GM23338 (cell line): ENCODE data around the gene NRGN. TPM values are rescaled to one million over a fixed set of nuclear protein-coding genes. Genes with fewer than 3 reads are reported as not detected.

Experiments used
- ATAC-seq: fragments of 200-7000 bp; cut with Tn5 transposase; 3 replicates; pipeline ENCODE4 v1.9.1; 2020
- DNase-seq: peaks from one replicate; pipeline ENCODE4 v3.0.0-alpha.2; 2015; ENCODE audit warnings: low spot score
- H2AFZ ChIP-seq: fragments of 200-600 bp; sonication (generic); 2 replicates; pipeline ENCODE4 v1.8.0; 2016; ENCODE audit warnings: antibody characterized with exemption, mild to moderate bottlenecking, moderate library complexity
- H3F3A ChIP-seq: fragments of 200-600 bp; sonication (generic); replicated peaks from 2 replicates; pipeline ENCODE4 v1.8.0; 2017; ENCODE audit warnings: antibody characterized with exemption, mixed run types, low read depth
- H3K27ac ChIP-seq: fragments of 200-600 bp; sonication (generic); 2 replicates; pipeline ENCODE4 v1.6.1; 2016; ENCODE audit warnings: low read depth
- H3K27me3 ChIP-seq: fragments of 200-600 bp; sonication (generic); 2 replicates; pipeline ENCODE4 v1.8.0; 2016; ENCODE audit warnings: mild to moderate bottlenecking, mixed run types, moderate library complexity; ENCODE audit not compliant: insufficient read depth
- H3K36me3 ChIP-seq: fragments of 200-600 bp; sonication (generic); 2 replicates; pipeline ENCODE4 v1.8.0; 2016; ENCODE audit warnings: mild to moderate bottlenecking; ENCODE audit not compliant: insufficient read depth
- H3K4me1 ChIP-seq: fragments of 200-600 bp; sonication (generic); 2 replicates; pipeline ENCODE4 v1.8.0; 2016; ENCODE audit warnings: mild to moderate bottlenecking, moderate library complexity; ENCODE audit not compliant: insufficient read depth
- H3K4me2 ChIP-seq: fragments of 200-600 bp; sonication (generic); 2 replicates; pipeline ENCODE4 v1.7.1; 2017; ENCODE audit warnings: mixed run types
- H3K4me3 ChIP-seq: fragments of 200-600 bp; sonication (generic); 2 replicates; pipeline ENCODE4 v1.6.1; 2016; ENCODE audit warnings: mixed run types
- H3K79me2 ChIP-seq: fragments of 200-600 bp; sonication (generic); replicated peaks from 2 replicates; pipeline ENCODE4 v1.8.0; 2017; ENCODE audit warnings: mild to moderate bottlenecking; ENCODE audit not compliant: insufficient read depth
- H3K9me2 ChIP-seq: fragments of 200-600 bp; sonication (generic); 2 replicates; pipeline ENCODE4 v1.8.0; 2017; ENCODE audit not compliant: insufficient read depth
- H4K20me1 ChIP-seq: fragments of 200-600 bp; sonication (generic); replicated peaks from 2 replicates; pipeline ENCODE4 v1.8.0; 2017; ENCODE audit warnings: mild to moderate bottlenecking; ENCODE audit not compliant: insufficient read depth
- H3K27ac Mint-ChIP-seq: 2 replicates; pipeline ENCODE4 v1.8.0; 2020; ENCODE audit warnings: inconsistent platforms, mild to moderate bottlenecking, moderate library complexity, mixed read lengths
- H3K27me3 Mint-ChIP-seq: 3 replicates; pipeline ENCODE4 v1.8.0; 2022; ENCODE audit warnings: low read depth, mild to moderate bottlenecking, moderate library complexity, mixed read lengths, inconsistent platforms; ENCODE audit not compliant: insufficient read depth, poor library complexity
- H3K36me3 Mint-ChIP-seq: 3 replicates; pipeline ENCODE4 v1.8.0; 2021; ENCODE audit warnings: low read depth, mild to moderate bottlenecking, inconsistent platforms, moderate library complexity, mixed read lengths
- H3K4me1 Mint-ChIP-seq: 3 replicates; pipeline ENCODE4 v1.8.0; 2020; ENCODE audit warnings: mild to moderate bottlenecking, inconsistent platforms, mixed read lengths
- H3K4me3 Mint-ChIP-seq: 3 replicates; pipeline ENCODE4 v1.8.0; 2021; ENCODE audit warnings: moderate library complexity, mild to moderate bottlenecking, inconsistent platforms, mixed read lengths
- H3K9me3 Mint-ChIP-seq: 3 replicates; pipeline ENCODE4 v1.8.0; 2020; ENCODE audit warnings: moderate library complexity, mild to moderate bottlenecking, inconsistent platforms, mixed read lengths
- EZH2 ChIP-seq: fragments of 200-600 bp; sonication (generic); IDR thresholded peaks from one replicate; pipeline ENCODE4 v1.8.0; 2017; ENCODE audit warnings: antibody characterized with exemption, mild to moderate bottlenecking, low read depth; ENCODE audit not compliant: unreplicated experiment
- EZH2phosphoT487 ChIP-seq: fragments of 200-600 bp; sonication (generic); IDR thresholded peaks from one replicate; pipeline ENCODE4 v1.8.1; 2018; ENCODE audit warnings: antibody characterized with exemption; ENCODE audit not compliant: unreplicated experiment
- JUNB ChIP-seq: IDR thresholded peaks from one replicate; pipeline ENCODE4 v1.6.1; 2016; ENCODE audit warnings: antibody characterized with exemption; ENCODE audit not compliant: unreplicated experiment
- NANOG ChIP-seq: IDR thresholded peaks from 2 replicates; pipeline ENCODE4 v1.6.1; 2016; ENCODE audit warnings: antibody characterized with exemption, borderline replicate concordance
- STAT1 ChIP-seq: IDR thresholded peaks from one replicate; pipeline ENCODE4 v1.6.1; 2016; ENCODE audit warnings: antibody characterized with exemption; ENCODE audit not compliant: unreplicated experiment
- ZNF114 ChIP-seq: fragments of 250-450 bp; sonication (Bioruptor Pico); IDR thresholded peaks from 2 replicates; pipeline ENCODE4 v1.5.0; 2020; ENCODE audit warnings: mild to moderate bottlenecking, moderate library complexity
- polyA plus RNA-seq: library from polyadenylated mRNA; unstranded; fragments of >200 nt; fragmentation: Nextera tagmentation; extraction: Ambion mirVana; gene quantifications from 2 replicates; pipeline ENCODE4 v1.2.1, GENCODE V29; 2016
- total RNA-seq: library from RNA; depleted of rRNA; stranded (reverse); fragments of >200 nt; shearing (Covaris generic); gene quantifications from 2 replicates; pipeline ENCODE4 v1.2.3, GENCODE V29; 2014
- TF ChIP-seq, protein P1 (sequence below), 2 experiments: fragments of 200-600 bp in 1 of 2; sonication (generic) in 1 of 2; conservative IDR thresholded peaks; 2 replicates each; pipeline versions ENCODE4 v1.5.1 to v1.6.1; 2016 to 2017; ENCODE audit warnings: antibody characterized with exemption in 2 of 2, low read depth in 2 of 2, mild to moderate bottlenecking in 2 of 2, moderate library complexity in 1 of 2
- TF ChIP-seq, protein P2 (sequence below): fragments of 250-450 bp; sonication (Bioruptor Pico); IDR thresholded peaks from 2 replicates; pipeline ENCODE4 v1.5.0; 2020; ENCODE audit warnings: mild to moderate bottlenecking, moderate library complexity

NRGN gene
- total and polyA plus RNA-seq, 2 experiments from 2014 or later = 0.24 to 0.61 TPM

DNA sequence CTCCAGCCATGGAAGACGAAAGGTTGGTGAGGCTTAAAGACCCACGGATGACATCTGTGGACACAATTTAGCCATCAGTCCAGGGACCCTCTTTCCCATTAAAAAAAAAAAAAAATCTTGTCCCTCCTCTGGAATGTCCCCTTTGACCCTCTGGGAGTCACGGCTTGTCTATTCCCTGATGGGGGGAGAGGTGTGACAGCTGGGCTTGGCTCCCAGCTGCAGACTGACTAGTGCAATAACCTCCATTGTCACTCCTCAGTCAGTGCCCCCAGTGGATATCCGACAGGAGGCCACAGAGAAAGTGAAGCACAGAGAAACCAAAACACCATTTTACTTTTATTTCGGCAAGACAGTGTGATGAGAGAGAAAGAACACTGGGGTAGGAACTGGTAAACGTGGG is 15.0 kb downstream of the NRGN start:
- no peak for ATAC-seq
- Mint-ChIP-seq H3K9me3 (no peaks in the 10 kb centered on the region; the same call in 1 of the 3 replicates), H3K27me3 (peaks cover 98% of the 10 kb centered on the region), H3K27ac (no peak overlapping the region), H3K36me3 (no peaks in the 10 kb centered on the region), H3K4me3 (no peak overlapping the region), H3K4me1 (peaks cover 38% of the 10 kb centered on the region)
- Histone ChIP-seq H3K4me1 (peaks cover 54% of the 10 kb centered on the region), H2AFZ (no peak overlapping the region), H3K36me3 (no peaks in the 10 kb centered on the region), H3K4me2 (no peak overlapping the region), H3K4me3 (no peak overlapping the region), H3K27ac (no peak overlapping the region), H3F3A (peaks cover 8% of the 10 kb centered on the region; the same call in 1 of the 2 replicates), H3K27me3 (peaks cover 100% of the 10 kb centered on the region), H3K9me2 (no peaks in the 10 kb centered on the region), H3K79me2 (no peaks in the 10 kb centered on the region), H4K20me1 (peaks cover 5% of the 10 kb centered on the region)
- DNase-seq = no peak
- TF ChIP-seq EZH2 (peak; percentile 54), STAT1 (no peak)

DNA sequence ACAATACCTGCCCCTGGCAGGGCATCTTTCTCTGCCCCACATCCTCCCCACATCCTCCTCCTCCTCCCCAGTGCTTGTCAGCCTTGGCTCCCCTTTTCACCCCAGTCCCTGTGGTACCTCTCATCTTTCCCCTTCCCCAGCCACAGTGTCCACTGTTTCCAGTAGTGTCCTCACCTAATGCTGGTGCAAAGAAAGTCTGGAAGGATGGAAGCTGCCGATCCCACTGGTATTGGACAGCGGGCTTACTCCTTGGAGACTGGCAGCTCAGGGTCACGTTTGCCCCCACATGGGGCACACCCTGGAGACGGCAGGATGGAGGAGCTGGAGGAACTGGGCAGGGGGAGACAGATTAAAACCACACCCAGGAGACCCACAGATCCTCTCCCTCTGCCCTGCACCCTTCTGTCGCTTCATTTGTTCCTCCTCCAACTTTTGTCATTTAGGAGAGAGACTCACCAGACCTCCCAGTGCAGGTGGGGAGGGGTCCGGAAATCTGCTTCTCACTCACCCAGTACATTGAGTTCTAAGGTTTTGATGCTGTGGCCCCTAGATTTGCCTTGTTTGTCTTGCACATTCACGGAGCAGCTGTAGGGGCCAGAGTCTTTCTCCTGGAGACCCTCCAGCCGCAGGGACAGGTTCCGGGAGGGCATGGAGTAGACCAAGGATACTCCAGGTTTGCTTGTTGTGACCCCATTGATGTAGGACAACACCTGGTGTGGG is 16.5 kb downstream of the NRGN start:
- no peaks in the 10 kb centered on the region for H3K36me3 Mint-ChIP-seq
- Histone ChIP-seq H2AFZ (no peak overlapping the region), H3K79me2 (no peaks in the 10 kb centered on the region)

More for the DNA sequence above, 16.5 kb downstream of the NRGN start:
- H3K27ac Mint-ChIP-seq = no peak overlapping the region
- H4K20me1 ChIP-seq = peaks cover 13% of the 10 kb centered on the region
- H3K4me3 Mint-ChIP-seq = peak overlapping the region; percentile 17; the same call in 1 of the 3 replicates
- H3K27ac ChIP-seq = no peak overlapping the region
- DNase-seq = no peak
- TF ChIP-seq, protein P1, sequence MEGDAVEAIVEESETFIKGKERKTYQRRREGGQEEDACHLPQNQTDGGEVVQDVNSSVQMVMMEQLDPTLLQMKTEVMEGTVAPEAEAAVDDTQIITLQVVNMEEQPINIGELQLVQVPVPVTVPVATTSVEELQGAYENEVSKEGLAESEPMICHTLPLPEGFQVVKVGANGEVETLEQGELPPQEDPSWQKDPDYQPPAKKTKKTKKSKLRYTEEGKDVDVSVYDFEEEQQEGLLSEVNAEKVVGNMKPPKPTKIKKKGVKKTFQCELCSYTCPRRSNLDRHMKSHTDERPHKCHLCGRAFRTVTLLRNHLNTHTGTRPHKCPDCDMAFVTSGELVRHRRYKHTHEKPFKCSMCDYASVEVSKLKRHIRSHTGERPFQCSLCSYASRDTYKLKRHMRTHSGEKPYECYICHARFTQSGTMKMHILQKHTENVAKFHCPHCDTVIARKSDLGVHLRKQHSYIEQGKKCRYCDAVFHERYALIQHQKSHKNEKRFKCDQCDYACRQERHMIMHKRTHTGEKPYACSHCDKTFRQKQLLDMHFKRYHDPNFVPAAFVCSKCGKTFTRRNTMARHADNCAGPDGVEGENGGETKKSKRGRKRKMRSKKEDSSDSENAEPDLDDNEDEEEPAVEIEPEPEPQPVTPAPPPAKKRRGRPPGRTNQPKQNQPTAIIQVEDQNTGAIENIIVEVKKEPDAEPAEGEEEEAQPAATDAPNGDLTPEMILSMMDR (conservative IDR thresholded peaks at IDR 0.05; ENCODE audit: low read depth in 2 of 2) = no peak
- TF ChIP-seq ZNF114 (CRISPR knock-in tag) = no peak
- TF ChIP-seq, protein P2, sequence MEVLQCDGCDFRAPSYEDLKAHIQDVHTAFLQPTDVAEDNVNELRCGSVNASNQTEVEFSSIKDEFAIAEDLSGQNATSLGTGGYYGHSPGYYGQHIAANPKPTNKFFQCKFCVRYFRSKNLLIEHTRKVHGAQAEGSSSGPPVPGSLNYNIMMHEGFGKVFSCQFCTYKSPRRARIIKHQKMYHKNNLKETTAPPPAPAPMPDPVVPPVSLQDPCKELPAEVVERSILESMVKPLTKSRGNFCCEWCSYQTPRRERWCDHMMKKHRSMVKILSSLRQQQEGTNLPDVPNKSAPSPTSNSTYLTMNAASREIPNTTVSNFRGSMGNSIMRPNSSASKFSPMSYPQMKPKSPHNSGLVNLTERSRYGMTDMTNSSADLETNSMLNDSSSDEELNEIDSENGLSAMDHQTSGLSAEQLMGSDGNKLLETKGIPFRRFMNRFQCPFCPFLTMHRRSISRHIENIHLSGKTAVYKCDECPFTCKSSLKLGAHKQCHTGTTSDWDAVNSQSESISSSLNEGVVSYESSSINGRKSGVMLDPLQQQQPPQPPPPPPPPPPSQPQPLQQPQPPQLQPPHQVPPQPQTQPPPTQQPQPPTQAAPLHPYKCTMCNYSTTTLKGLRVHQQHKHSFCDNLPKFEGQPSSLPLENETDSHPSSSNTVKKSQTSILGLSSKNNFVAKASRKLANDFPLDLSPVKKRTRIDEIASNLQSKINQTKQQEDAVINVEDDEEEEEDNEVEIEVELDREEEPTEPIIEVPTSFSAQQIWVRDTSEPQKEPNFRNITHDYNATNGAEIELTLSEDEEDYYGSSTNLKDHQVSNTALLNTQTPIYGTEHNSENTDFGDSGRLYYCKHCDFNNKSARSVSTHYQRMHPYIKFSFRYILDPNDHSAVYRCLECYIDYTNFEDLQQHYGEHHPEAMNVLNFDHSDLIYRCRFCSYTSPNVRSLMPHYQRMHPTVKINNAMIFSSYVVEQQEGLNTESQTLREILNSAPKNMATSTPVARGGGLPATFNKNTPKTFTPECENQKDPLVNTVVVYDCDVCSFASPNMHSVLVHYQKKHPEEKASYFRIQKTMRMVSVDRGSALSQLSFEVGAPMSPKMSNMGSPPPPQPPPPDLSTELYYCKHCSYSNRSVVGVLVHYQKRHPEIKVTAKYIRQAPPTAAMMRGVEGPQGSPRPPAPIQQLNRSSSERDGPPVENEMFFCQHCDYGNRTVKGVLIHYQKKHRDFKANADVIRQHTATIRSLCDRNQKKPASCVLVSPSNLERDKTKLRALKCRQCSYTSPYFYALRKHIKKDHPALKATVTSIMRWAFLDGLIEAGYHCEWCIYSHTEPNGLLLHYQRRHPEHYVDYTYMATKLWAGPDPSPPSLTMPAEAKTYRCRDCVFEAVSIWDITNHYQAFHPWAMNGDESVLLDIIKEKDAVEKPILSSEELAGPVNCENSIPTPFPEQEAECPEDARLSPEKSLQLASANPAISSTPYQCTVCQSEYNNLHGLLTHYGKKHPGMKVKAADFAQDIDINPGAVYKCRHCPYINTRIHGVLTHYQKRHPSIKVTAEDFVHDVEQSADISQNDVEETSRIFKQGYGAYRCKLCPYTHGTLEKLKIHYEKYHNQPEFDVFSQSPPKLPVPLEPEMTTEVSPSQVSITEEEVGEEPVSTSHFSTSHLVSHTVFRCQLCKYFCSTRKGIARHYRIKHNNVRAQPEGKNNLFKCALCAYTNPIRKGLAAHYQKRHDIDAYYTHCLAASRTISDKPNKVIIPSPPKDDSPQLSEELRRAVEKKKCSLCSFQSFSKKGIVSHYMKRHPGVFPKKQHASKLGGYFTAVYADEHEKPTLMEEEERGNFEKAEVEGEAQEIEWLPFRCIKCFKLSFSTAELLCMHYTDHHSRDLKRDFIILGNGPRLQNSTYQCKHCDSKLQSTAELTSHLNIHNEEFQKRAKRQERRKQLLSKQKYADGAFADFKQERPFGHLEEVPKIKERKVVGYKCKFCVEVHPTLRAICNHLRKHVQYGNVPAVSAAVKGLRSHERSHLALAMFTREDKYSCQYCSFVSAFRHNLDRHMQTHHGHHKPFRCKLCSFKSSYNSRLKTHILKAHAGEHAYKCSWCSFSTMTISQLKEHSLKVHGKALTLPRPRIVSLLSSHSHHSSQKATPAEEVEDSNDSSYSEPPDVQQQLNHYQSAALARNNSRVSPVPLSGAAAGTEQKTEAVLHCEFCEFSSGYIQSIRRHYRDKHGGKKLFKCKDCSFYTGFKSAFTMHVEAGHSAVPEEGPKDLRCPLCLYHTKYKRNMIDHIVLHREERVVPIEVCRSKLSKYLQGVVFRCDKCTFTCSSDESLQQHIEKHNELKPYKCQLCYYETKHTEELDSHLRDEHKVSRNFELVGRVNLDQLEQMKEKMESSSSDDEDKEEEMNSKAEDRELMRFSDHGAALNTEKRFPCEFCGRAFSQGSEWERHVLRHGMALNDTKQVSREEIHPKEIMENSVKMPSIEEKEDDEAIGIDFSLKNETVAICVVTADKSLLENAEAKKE = no peak
- no peak for TF ChIP-seq JUNB
- TF ChIP-seq EZH2 = peak; percentile 42
- TF ChIP-seq EZH2phosphoT487 = no peak
- TF ChIP-seq NANOG = no peak
- H3K4me1 Mint-ChIP-seq = peaks cover 45% of the 10 kb centered on the region
- ATAC-seq = no peak
- H3K36me3 ChIP-seq = no peaks in the 10 kb centered on the region
- peaks cover 98% of the 10 kb centered on the region for H3K27me3 Mint-ChIP-seq
- H3K4me3 ChIP-seq = no peak overlapping the region
- peaks cover 100% of the 10 kb centered on the region for H3K27me3 ChIP-seq
- peaks cover 68% of the 10 kb centered on the region for H3K4me1 ChIP-seq
- H3F3A ChIP-seq = peaks cover 3% of the 10 kb centered on the region; the same call in 1 of the 2 replicates
- H3K9me2 ChIP-seq = no peaks in the 10 kb centered on the region
- no peaks in the 10 kb centered on the region; the same call in 1 of the 3 replicates for H3K9me3 Mint-ChIP-seq
- peak overlapping the region; percentile 62 for H3K4me2 ChIP-seq
